BJ (cell line): ENCODE results near the gene FKBP10. TPM values are rescaled to one million over a fixed set of nuclear protein-coding genes. Genes with fewer than 3 reads are reported as not detected.

Experiments used
- CTCF ChIA-PET: fragments of 350-600 bp; formaldehyde crosslinking; extraction: SDS; loops from one replicate; lab custom pipeline; 2021; ENCODE audit warnings: antibody characterized with exemption, inconsistent platforms; lab: Yijun Ruan, JAX
- POLR2A ChIA-PET: fragments of 300-600 bp; sonication (Branson Sonifier 250); formaldehyde crosslinking; extraction: SDS; loops from one replicate; lab custom pipeline; 2021; ENCODE audit warnings: antibody characterized with exemption; lab: Charles Lee
- DNase-seq: peaks from one replicate; pipeline ENCODE4 v3.0.0-alpha.2; 2011; ENCODE audit warnings: low read depth
- H3K27me3 ChIP-seq: 2 replicates; pipeline ENCODE4 v1.6.0; 2011; ENCODE audit warnings: low read length; ENCODE audit not compliant: control insufficient read depth, insufficient read depth
- H3K36me3 ChIP-seq: 2 replicates; pipeline ENCODE4 v1.5.1; 2011; ENCODE audit warnings: low read length; ENCODE audit not compliant: control insufficient read depth, insufficient read depth
- H3K4me3 ChIP-seq: 2 replicates; pipeline ENCODE4 v1.5.1; 2011; ENCODE audit warnings: low read depth, mild to moderate bottlenecking, control low read depth, low read length
- CTCF ChIP-seq: IDR thresholded peaks from 2 replicates; pipeline ENCODE4 v1.5.1; 2011; ENCODE audit warnings: low read depth, mild to moderate bottlenecking, control low read depth, inconsistent platforms, low read length, moderate library complexity; ENCODE audit not compliant: insufficient read depth
- polyA plus RNA-seq: library from polyadenylated mRNA; depleted of rRNA; stranded (reverse); fragments of >200 nt; gene quantifications from 2 replicates; pipeline ENCODE4 v1.2.3, GENCODE V29; 2011

The FKBP10 gene
- polyA plus RNA-seq, 1 experiment = 1,571 TPM

- Histone ChIP-seq H3K36me3 (peaks cover 28% of the 10 kb centered on the region), H3K4me3 (no peak overlapping the region), H3K27me3 (no peaks in the 10 kb centered on the region)
- no peak for DNase-seq
- ChIA-PET CTCF (no interaction called here), POLR2A (no interaction called here)
- no peak for TF ChIP-seq CTCF
Observed at GRCh38 chr17:41768682-41769288, 44.0 kb upstream of the FKBP10 start.

GRCh38 chr17:41769346-41769862 lies 43.4 kb upstream of the FKBP10 start:
- Histone ChIP-seq H3K36me3 (peaks cover 26% of the 10 kb centered on the region), H3K4me3 (no peak overlapping the region), H3K27me3 (no peaks in the 10 kb centered on the region)
- ChIA-PET POLR2A (no interaction called here), CTCF (no interaction called here)
- no peak for DNase-seq
- TF ChIP-seq CTCF = no peak

GRCh38 chr17:41769985-41770384 lies 42.8 kb upstream of the FKBP10 start:
- CTCF ChIA-PET = interaction anchor here (1.0 kb wide), 1 partner anchor 39 kb away, joined by 3 read pairs; no protein-coding TSS in a partner anchor
- no peak for TF ChIP-seq CTCF
- H3K27me3 ChIP-seq = no peaks in the 10 kb centered on the region
- POLR2A ChIA-PET = no interaction called here
- peaks cover 21% of the 10 kb centered on the region for H3K36me3 ChIP-seq
- H3K4me3 ChIP-seq = no peak overlapping the region
- no peak for DNase-seq

- Histone ChIP-seq H3K4me3 (no peak overlapping the region), H3K27me3 (no peaks in the 10 kb centered on the region), H3K36me3 (peaks cover 22% of the 10 kb centered on the region)
- ChIA-PET CTCF (no interaction called here), POLR2A (no interaction called here)
- TF ChIP-seq CTCF = no peak
- DNase-seq = no peak
Observed at GRCh38 chr17:41771389-41772206, 41.2 kb upstream of the FKBP10 start.

GRCh38 chr17:41772218-41772585 lies 40.6 kb upstream of the FKBP10 start:
- H3K36me3 ChIP-seq = peaks cover 21% of the 10 kb centered on the region
- CTCF ChIA-PET = interaction anchor here (1.4 kb wide), 1 partner anchor 15 kb away, joined by 4 read pairs; the partner anchor contains the start of gene JUP
- POLR2A ChIA-PET = no interaction called here

More at GRCh38 chr17:41772218-41772585, 40.6 kb upstream of the FKBP10 start:
- no peaks in the 10 kb centered on the region for H3K27me3 ChIP-seq
- H3K4me3 ChIP-seq = no peak overlapping the region
- DNase-seq = no peak
- TF ChIP-seq CTCF = no peak
